Right hindlimb (tissue), 1 donor: Measurements from ENCODE around the gene GCSAM.
"Not testable (repeated sequence)": the region's sequence is repeated elsewhere in the genome, so short reads cannot be mapped to it uniquely, and the experiment has no call there.

Experiments used
- DNase-seq: peaks from one replicate; pipeline ENCODE4 v3.0.0-alpha.2; 2018

GCSAM gene

GRCh38 chr3:112097378-112097777 is 35.7 kb downstream of the GCSAM start:
- DNase-seq = no peak

GRCh38 chr3:112096176-112096575 is 36.9 kb downstream of the GCSAM start:
- no peak for DNase-seq

GRCh38 chr3:112095731-112096130 is 37.3 kb downstream of the GCSAM start:
- no peak for DNase-seq

- DNase-seq = no peak
Observed at GRCh38 chr3:112093180-112093522, 39.9 kb downstream of the GCSAM start.

GRCh38 chr3:112092496-112093179 is 40.4 kb downstream of the GCSAM start:
- DNase-seq = no peak

- no peak for DNase-seq
Observed at GRCh38 chr3:112090887-112091586, 42.0 kb downstream of the GCSAM start.

- DNase-seq = no peak
Observed at GRCh38 chr3:112089956-112090886, 42.8 kb downstream of the GCSAM start.

- no peak for DNase-seq
Observed at GRCh38 chr3:112088944-112089343, 44.1 kb downstream of the GCSAM start.

GRCh38 chr3:112087746-112088145 is 45.3 kb downstream of the GCSAM start:
- no peak for DNase-seq

GRCh38 chr3:112086875-112087524 is 46.0 kb downstream of the GCSAM start:
- no peak for DNase-seq

- peak; percentile 82 for DNase-seq
Observed at GRCh38 chr3:112086076-112086854, 46.8 kb downstream of the GCSAM start, which contains the start of gene C3orf52. TSS of gene C3orf52 (plus strand) at chr3:112086389. CDS start at chr3:112086408, 19 bp downstream.

- DNase-seq = no peak
Observed at GRCh38 chr3:112085735-112086075, 47.3 kb downstream of the GCSAM start.

GRCh38 chr3:112084980-112085705 is 47.9 kb downstream of the GCSAM start:
- no peak for DNase-seq

GRCh38 chr3:112083239-112083638 is 49.8 kb downstream of the GCSAM start:
- DNase-seq = no peak

GRCh38 chr3:112078125-112079083 is 54.6 kb downstream of the GCSAM start:
- DNase-seq = no peak

GRCh38 chr3:112074616-112075497 is 58.2 kb downstream of the GCSAM start:
- no peak for DNase-seq

GRCh38 chr3:112074006-112074405 is 59.0 kb downstream of the GCSAM start:
- DNase-seq = no peak

GRCh38 chr3:112072387-112073060 is 60.5 kb downstream of the GCSAM start:
- DNase-seq = not testable (repeated sequence)
